ENCODE data around the gene SH3GL3.

SH3GL3 gene

DNA sequence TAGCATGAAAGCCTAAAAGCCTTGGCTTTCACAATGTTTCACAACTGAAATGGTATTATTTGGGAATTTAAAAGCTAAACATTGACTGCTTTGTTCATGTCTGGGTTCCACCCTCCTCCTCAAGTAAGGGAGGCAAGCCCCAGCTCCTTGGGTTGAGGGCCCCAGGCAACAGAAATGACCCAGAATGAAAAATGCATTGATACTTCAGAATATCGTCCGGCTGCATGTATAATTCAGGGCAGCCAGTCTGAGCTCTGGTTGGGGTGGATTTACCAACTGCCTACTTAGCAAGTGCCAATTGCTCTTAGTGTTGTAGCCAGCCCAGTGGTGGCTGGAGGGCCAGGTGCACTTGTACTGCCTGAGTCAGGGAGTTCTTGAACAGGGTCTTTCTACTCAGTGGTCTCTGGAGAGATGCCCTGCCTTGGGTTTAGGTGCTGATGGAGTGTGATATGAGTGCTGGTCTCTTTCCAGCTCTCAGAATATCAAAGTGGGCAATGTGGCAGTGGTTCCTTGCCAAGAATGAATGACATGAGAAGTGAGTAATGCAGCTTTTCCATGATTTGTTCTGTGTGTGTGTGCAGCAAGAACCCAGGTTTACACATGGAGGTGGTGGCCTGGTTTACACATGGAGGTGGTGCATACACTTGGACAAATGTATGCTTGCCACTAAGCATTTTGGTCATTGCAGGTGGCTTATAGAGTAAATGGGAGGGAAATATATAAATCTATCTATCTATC is 165.9 kb downstream of the SH3GL3 start:
- TF ChIP-seq TAF1 (IDR thresholded peaks at IDR 0.05; ENCODE audit: low read depth, low read length), result no peak
- no peak for TF ChIP-seq POLR2AphosphoS5 (IDR thresholded peaks at IDR 0.05; ENCODE audit: low read depth, low read length)
- TF ChIP-seq SPI1 (IDR thresholded peaks at IDR 0.05; ENCODE audit: low read depth, low read length), result no peak
- no peak for TF ChIP-seq POLR2A (IDR thresholded peaks at IDR 0.05; ENCODE audit: low read depth, low read length)
- TF ChIP-seq POU2F2 (IDR thresholded peaks at IDR 0.05; ENCODE audit: low read depth, low read length), result no peak
- TF ChIP-seq PAX5 (IDR thresholded peaks at IDR 0.05; ENCODE audit: insufficient read depth, low read length, severe bottlenecking), result no peak
- DNase-seq (ENCODE audit: insufficient read length, low spot score), result no peak
- no peak for FAIRE-seq

DNA sequence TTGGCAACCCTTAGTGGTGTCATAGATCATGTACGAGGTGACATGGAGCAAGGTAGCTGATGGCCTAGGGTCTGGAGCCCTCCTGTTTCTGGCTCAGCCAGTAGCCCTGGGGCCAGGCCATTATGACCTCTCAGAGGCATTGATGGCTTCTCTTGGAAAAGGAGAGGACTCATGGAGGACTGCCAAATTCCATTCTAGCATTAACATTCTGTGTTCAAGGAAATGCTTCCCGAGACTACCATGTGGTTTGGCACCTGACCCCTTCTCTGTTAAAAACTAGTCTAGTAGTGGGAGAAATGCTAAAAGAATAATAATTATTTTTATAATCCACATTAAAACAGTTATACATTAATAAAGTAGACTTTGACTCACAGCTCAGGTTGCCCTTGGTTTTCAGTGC is 166.6 kb downstream of the SH3GL3 start:
- DNase-seq (ENCODE audit: insufficient read length, low spot score), result no peak
- no peak for TF ChIP-seq POLR2A (IDR thresholded peaks at IDR 0.05; ENCODE audit: low read depth, low read length)
- no peak for TF ChIP-seq POU2F2 (IDR thresholded peaks at IDR 0.05; ENCODE audit: low read depth, low read length)
- TF ChIP-seq TAF1 (IDR thresholded peaks at IDR 0.05; ENCODE audit: low read depth, low read length), result no peak
- no peak for TF ChIP-seq PAX5 (IDR thresholded peaks at IDR 0.05; ENCODE audit: insufficient read depth, low read length, severe bottlenecking)
- no peak for TF ChIP-seq POLR2AphosphoS5 (IDR thresholded peaks at IDR 0.05; ENCODE audit: low read depth, low read length)
- no peak for TF ChIP-seq SPI1 (IDR thresholded peaks at IDR 0.05; ENCODE audit: low read depth, low read length)
- FAIRE-seq, result no peak

DNA sequence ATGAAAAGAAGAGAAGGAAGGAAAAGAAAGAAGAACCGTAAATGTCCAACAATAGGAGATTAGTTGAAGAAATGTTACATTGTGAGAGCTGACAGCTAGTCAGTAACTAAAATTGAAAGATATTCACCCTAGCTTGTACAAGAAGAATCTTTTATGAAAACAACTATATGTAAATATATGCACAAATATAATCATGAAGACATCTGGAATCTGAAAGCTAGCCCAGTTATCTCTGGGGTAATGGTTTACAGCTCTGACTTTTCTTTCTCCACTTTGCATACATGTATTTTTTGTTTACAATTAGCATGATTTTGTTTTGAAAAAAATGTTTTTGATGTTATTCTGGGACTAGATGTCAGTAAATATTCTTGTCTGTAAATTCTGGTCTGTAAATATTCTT is 169.7 kb downstream of the SH3GL3 start:
- FAIRE-seq (no peak), DNase-seq (ENCODE audit: insufficient read length, low spot score) (no peak)
- TF ChIP-seq PAX5 (IDR thresholded peaks at IDR 0.05; ENCODE audit: insufficient read depth, low read length, severe bottlenecking) (no peak), TAF1 (IDR thresholded peaks at IDR 0.05; ENCODE audit: low read depth, low read length) (no peak), SPI1 (IDR thresholded peaks at IDR 0.05; ENCODE audit: low read depth, low read length) (no peak), POU2F2 (IDR thresholded peaks at IDR 0.05; ENCODE audit: low read depth, low read length) (no peak), POLR2AphosphoS5 (IDR thresholded peaks at IDR 0.05; ENCODE audit: low read depth, low read length) (no peak), POLR2A (IDR thresholded peaks at IDR 0.05; ENCODE audit: low read depth, low read length) (no peak)

GRCh38 chr15:83626171-83626802 is 179.1 kb downstream of the SH3GL3 start:
- FAIRE-seq (no peak), DNase-seq (ENCODE audit: insufficient read length, low spot score) (no peak)
- TF ChIP-seq PAX5 (IDR thresholded peaks at IDR 0.05; ENCODE audit: insufficient read depth, low read length, severe bottlenecking), result no peak
- no peak for TF ChIP-seq POU2F2 (IDR thresholded peaks at IDR 0.05; ENCODE audit: low read depth, low read length)
- peak; percentile 15; the same call in 1 of the 2 replicates for TF ChIP-seq SPI1 (IDR thresholded peaks at IDR 0.05; ENCODE audit: low read depth, low read length)

DNA sequence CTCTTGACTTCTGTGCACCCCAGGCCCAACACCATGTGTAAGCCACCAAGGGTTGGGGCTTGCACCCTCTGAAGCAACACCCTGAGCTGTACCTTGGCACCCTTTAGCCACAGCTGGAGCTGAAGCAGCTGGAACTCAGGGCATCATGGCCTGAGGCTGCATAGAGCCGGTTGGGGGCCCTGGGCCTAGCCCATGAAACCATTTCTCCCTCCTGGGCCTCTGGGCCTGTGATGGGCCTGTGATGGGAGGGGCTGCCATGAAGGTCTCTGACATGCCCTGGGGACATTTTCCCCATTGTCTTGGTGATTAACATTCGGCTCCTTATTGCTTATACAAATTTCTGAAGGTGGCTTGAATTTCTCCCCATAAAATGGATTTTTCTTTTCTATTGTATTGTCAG is 184.4 kb downstream of the SH3GL3 start:
- DNase-seq (ENCODE audit: insufficient read length, low spot score) (no peak), FAIRE-seq (no peak)
- TF ChIP-seq TAF1 (IDR thresholded peaks at IDR 0.05; ENCODE audit: low read depth, low read length) (no peak), POLR2AphosphoS5 (IDR thresholded peaks at IDR 0.05; ENCODE audit: low read depth, low read length) (no peak), POU2F2 (IDR thresholded peaks at IDR 0.05; ENCODE audit: low read depth, low read length) (no peak), PAX5 (IDR thresholded peaks at IDR 0.05; ENCODE audit: insufficient read depth, low read length, severe bottlenecking) (no peak), POLR2A (IDR thresholded peaks at IDR 0.05; ENCODE audit: low read depth, low read length) (no peak), SPI1 (IDR thresholded peaks at IDR 0.05; ENCODE audit: low read depth, low read length) (no peak)

DNA sequence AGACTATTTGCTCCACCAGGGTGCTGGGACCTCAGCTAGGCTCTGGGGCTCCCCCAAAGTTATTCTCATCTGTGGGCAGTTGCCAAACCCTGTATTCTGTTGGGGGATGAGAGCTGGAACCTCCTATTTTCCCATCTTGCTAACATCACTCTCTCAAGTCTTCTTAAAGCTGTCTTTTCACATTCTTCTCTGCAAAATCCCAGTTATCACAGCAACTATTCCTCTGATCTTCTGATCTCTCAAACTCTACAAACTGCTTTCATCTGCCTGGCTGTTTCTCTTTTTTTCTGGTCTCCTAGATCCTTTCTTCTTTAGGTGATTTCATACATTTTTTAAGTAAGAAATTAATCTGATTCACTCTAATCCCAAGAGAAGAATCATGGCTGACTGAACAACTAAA is 196.1 kb downstream of the SH3GL3 start:
- DNase-seq (ENCODE audit: insufficient read length, low spot score) (no peak), FAIRE-seq (no peak)
- TF ChIP-seq SPI1 (IDR thresholded peaks at IDR 0.05; ENCODE audit: low read depth, low read length), result no peak

GRCh38 chr15:83644439-83644838 is 197.3 kb downstream of the SH3GL3 start:
- TF ChIP-seq PAX5 (IDR thresholded peaks at IDR 0.05; ENCODE audit: insufficient read depth, low read length, severe bottlenecking), result no peak
- no peak for TF ChIP-seq POLR2AphosphoS5 (IDR thresholded peaks at IDR 0.05; ENCODE audit: low read depth, low read length)
- no peak for TF ChIP-seq SPI1 (IDR thresholded peaks at IDR 0.05; ENCODE audit: low read depth, low read length)
- TF ChIP-seq POU2F2 (IDR thresholded peaks at IDR 0.05; ENCODE audit: low read depth, low read length), result no peak
- TF ChIP-seq TAF1 (IDR thresholded peaks at IDR 0.05; ENCODE audit: low read depth, low read length), result no peak
- no peak for TF ChIP-seq POLR2A (IDR thresholded peaks at IDR 0.05; ENCODE audit: low read depth, low read length)
- no peak for DNase-seq (ENCODE audit: insufficient read length, low spot score)
- FAIRE-seq, result no peak

DNA sequence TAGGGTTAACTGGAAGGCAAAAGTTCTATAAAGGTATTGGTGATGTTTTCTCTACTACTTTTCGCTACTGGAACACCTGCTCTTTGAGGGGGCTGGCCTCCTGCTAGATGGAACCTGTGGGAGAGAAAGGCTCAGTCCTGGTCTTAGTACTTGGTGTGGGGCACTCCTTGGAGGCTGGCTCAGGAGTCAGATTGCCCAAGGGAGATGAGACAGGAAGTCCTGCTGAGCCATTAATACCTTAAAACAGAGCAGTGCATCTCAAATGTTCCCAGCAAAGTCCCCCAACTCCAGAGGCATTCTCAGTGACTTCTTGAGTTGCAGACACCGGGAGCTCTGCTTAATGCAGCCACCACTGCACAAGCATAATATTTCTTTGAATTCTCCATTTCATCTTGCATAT is 203.7 kb downstream of the SH3GL3 start:
- TF ChIP-seq TAF1 (IDR thresholded peaks at IDR 0.05; ENCODE audit: low read depth, low read length) (no peak), PAX5 (IDR thresholded peaks at IDR 0.05; ENCODE audit: insufficient read depth, low read length, severe bottlenecking) (no peak), POLR2A (IDR thresholded peaks at IDR 0.05; ENCODE audit: low read depth, low read length) (no peak), POLR2AphosphoS5 (IDR thresholded peaks at IDR 0.05; ENCODE audit: low read depth, low read length) (no peak), POU2F2 (IDR thresholded peaks at IDR 0.05; ENCODE audit: low read depth, low read length) (no peak), SPI1 (IDR thresholded peaks at IDR 0.05; ENCODE audit: low read depth, low read length) (no peak)
- no peak for DNase-seq (ENCODE audit: insufficient read length, low spot score)
- FAIRE-seq, result no peak

DNA sequence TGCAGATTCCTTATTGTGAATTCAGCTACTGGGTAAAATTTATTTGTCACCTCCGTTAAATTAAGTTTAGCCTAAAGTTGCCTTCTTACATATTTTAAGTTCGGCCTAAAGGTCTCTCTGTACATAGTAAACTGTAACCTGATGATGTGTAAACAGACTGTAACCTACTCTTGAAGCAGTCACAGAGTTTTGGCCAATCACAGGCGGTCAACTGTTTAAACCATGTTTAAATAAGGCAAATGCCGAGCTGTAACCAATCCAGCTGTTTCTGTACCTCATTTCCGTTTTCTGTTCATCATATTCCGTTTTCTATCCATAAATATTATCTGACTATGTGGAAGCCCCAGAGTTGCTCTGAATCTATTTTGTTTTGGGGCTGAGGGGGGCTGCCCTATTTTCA is 204.4 kb downstream of the SH3GL3 start:
- DNase-seq (ENCODE audit: insufficient read length, low spot score) (no peak), FAIRE-seq (no peak)
- TF ChIP-seq TAF1 (IDR thresholded peaks at IDR 0.05; ENCODE audit: low read depth, low read length) (no peak), POU2F2 (IDR thresholded peaks at IDR 0.05; ENCODE audit: low read depth, low read length) (no peak), POLR2A (IDR thresholded peaks at IDR 0.05; ENCODE audit: low read depth, low read length) (no peak), SPI1 (IDR thresholded peaks at IDR 0.05; ENCODE audit: low read depth, low read length) (no peak), PAX5 (IDR thresholded peaks at IDR 0.05; ENCODE audit: insufficient read depth, low read length, severe bottlenecking) (no peak), POLR2AphosphoS5 (IDR thresholded peaks at IDR 0.05; ENCODE audit: low read depth, low read length) (no peak)
